ENCODE results near the gene PKN1. TPM values are rescaled to one million over a fixed set of nuclear protein-coding genes. Genes with fewer than 3 reads are reported as not detected.
A peak's percentile ranks its signal among the peaks of the same experiment; 100 is the strongest.

PKN1 gene
- total RNA-seq, 2 donors from 2014 or later, result 103 to 141 TPM

- Histone ChIP-seq H3K4me3 (ENCODE audit: low read length) (peak overlapping the region; percentile 97), H3K36me3 (ENCODE audit: control insufficient read depth, insufficient read depth, low read length) (peaks cover 39% of the 10 kb centered on the region), H3K9ac (ENCODE audit: extremely low read depth, low read length, poor library complexity, severe bottlenecking) (peak overlapping the region; percentile 94), H3K27me3 (ENCODE audit: control insufficient read depth, insufficient read depth, low read length, poor library complexity, severe bottlenecking) (no peaks in the 10 kb centered on the region), H3K4me1 (ENCODE audit: control insufficient read depth, insufficient read depth, low read length) (peaks cover 8% of the 10 kb centered on the region), H3K9me3 (ENCODE audit: control insufficient read depth, low read length) (no peaks in the 10 kb centered on the region), H3K27ac (ENCODE audit: low read depth, low read length) (no peak overlapping the region)
- Mint-ChIP-seq H3K9me3 (no peaks in the 10 kb centered on the region), H3K27me3 (ENCODE audit: insufficient read depth) (no peaks in the 10 kb centered on the region), H3K27ac (peak overlapping the region; percentile 89), H3K36me3 (ENCODE audit: low read depth) (peaks cover 25% of the 10 kb centered on the region), H3K4me1 (peaks cover 29% of the 10 kb centered on the region), H3K4me3 (peak overlapping the region; percentile 88)
- TF ChIP-seq CTCF (conservative IDR thresholded peaks at IDR 0.05), result no peak
- 0% methylated on average over 32 of the region's 32 CpGs; no CpG with 5 or more reads in 1 of the 2 experiments for WGBS, 2 experiments (ENCODE audit: insufficient coverage in 1 of 2, insufficient read length in 1 of 2)
- no peak for DNase-seq
Observed at GRCh38 chr19:14517446-14517839, 84.3 kb downstream of the PKN1 start.

GRCh38 chr19:14517840-14518505 is 84.9 kb downstream of the PKN1 start, which contains the start of gene DNAJB1:
Gene DNAJB1 (minus strand): TSS chr19:14518397. CDS start chr19:14518349, 48 bp downstream.
- Histone ChIP-seq H3K4me1 (ENCODE audit: control insufficient read depth, insufficient read depth, low read length) (peaks cover 8% of the 10 kb centered on the region), H3K27me3 (ENCODE audit: control insufficient read depth, insufficient read depth, low read length, poor library complexity, severe bottlenecking) (no peaks in the 10 kb centered on the region), H3K9me3 (ENCODE audit: control insufficient read depth, low read length) (no peaks in the 10 kb centered on the region), H3K27ac (ENCODE audit: low read depth, low read length) (peak within 1 kb of the TSS; percentile 82), H3K36me3 (ENCODE audit: control insufficient read depth, insufficient read depth, low read length) (peaks cover 38% of the 10 kb centered on the region), H3K4me3 (ENCODE audit: low read length) (peak within 1 kb of the TSS; percentile 97), H3K9ac (ENCODE audit: extremely low read depth, low read length, poor library complexity, severe bottlenecking) (peak within 1 kb of the TSS; percentile 94)
- Mint-ChIP-seq H3K36me3 (ENCODE audit: low read depth) (peaks cover 25% of the 10 kb centered on the region), H3K9me3 (no peaks in the 10 kb centered on the region), H3K4me3 (peak within 1 kb of the TSS; percentile 88), H3K27ac (peak within 1 kb of the TSS; percentile 98), H3K27me3 (ENCODE audit: insufficient read depth) (no peaks in the 10 kb centered on the region), H3K4me1 (peaks cover 32% of the 10 kb centered on the region)
- peak; percentile 83 for DNase-seq
- no peak for TF ChIP-seq CTCF (conservative IDR thresholded peaks at IDR 0.05)
- 0 to 2% methylated on average over 20 to 82 of the region's 82 CpGs for WGBS, 2 experiments (ENCODE audit: insufficient coverage in 1 of 2, insufficient read length in 1 of 2)

GRCh38 chr19:14519245-14519859 is 86.2 kb downstream of the PKN1 start:
- 95% methylated on average over 15 to 20 of the region's 22 CpGs for WGBS, 2 experiments (ENCODE audit: insufficient coverage in 1 of 2, insufficient read length in 1 of 2)

More at GRCh38 chr19:14519245-14519859, 86.2 kb downstream of the PKN1 start:
- no peaks in the 10 kb centered on the region for H3K27me3 Mint-ChIP-seq (ENCODE audit: insufficient read depth)
- peaks cover 26% of the 10 kb centered on the region for H3K36me3 ChIP-seq (ENCODE audit: control insufficient read depth, insufficient read depth, low read length)
- H3K4me3 Mint-ChIP-seq, result peak overlapping the region; percentile 88
- peaks cover 32% of the 10 kb centered on the region for H3K4me1 Mint-ChIP-seq
- no peaks in the 10 kb centered on the region for H3K9me3 ChIP-seq (ENCODE audit: control insufficient read depth, low read length)
- no peaks in the 10 kb centered on the region for H3K27me3 ChIP-seq (ENCODE audit: control insufficient read depth, insufficient read depth, low read length, poor library complexity, severe bottlenecking)
- no peak for DNase-seq
- peaks cover 8% of the 10 kb centered on the region for H3K4me1 ChIP-seq (ENCODE audit: control insufficient read depth, insufficient read depth, low read length)
- H3K4me3 ChIP-seq (ENCODE audit: low read length), result peak overlapping the region; percentile 74
- no peak overlapping the region for H3K9ac ChIP-seq (ENCODE audit: extremely low read depth, low read length, poor library complexity, severe bottlenecking)
- peaks cover 25% of the 10 kb centered on the region for H3K36me3 Mint-ChIP-seq (ENCODE audit: low read depth)
- no peak for TF ChIP-seq CTCF (conservative IDR thresholded peaks at IDR 0.05)
- peak overlapping the region; percentile 74 for H3K27ac Mint-ChIP-seq
- H3K9me3 Mint-ChIP-seq, result no peaks in the 10 kb centered on the region
- no peak overlapping the region for H3K27ac ChIP-seq (ENCODE audit: low read depth, low read length)
